ENCODE results near the gene PGLYRP3. TPM values are rescaled to one million over a fixed set of nuclear protein-coding genes. Genes with fewer than 3 reads are reported as not detected.

Gene PGLYRP3
- total and polyA plus RNA-seq, 9 of the 15 experiments (the other 6 are each of a cell fraction or from before 2014, with no cell fraction given) = not detected

DNA sequence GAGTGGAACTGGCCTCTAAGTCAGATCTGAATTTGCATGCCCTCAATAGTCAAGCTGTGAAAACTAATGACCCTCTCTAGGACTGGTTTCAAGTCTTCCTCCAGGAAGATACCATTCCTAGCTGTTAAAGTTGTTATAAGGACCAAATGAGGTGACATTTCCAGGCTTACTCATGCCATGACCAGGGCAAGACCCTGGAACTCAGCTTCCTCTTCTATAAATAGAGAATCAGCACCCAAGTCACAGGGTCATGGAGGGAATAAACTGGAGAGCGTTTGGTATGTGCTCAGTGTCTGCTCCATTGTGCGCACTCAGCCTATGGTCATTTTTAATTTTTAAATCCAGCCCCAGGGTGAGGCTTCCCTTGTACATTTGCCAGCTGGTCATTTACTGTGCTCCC lies 47.4 kb upstream of the PGLYRP3 start:
- no TSS peak for BruUV-seq (replicated peaks)
- H3K4me3 ChIP-seq = no peak overlapping the region
- 45% methylated on average over 2 of the region's 2 CpGs for WGBS (ENCODE audit: insufficient coverage, low coverage, missing lambda C conversion rate)
- CTCF ChIA-PET (ENCODE audit: low intra/inter-chr PET ratio) = no interaction called here
- H2AFZ ChIP-seq (ENCODE audit: low read depth, low read length) = no peak overlapping the region
- H3K4me1 ChIP-seq (replicated peaks in 1 of 2; ENCODE audit: control insufficient read depth in 2 of 2, insufficient read depth in 2 of 2, low read length in 2 of 2) = peaks cover 0 to 5% of the 10 kb centered on the region in 2 experiments; a peak in 1 of 5 replicates
- H3K36me3 ChIP-seq (ENCODE audit: control insufficient read depth, insufficient read depth, low read length) = no peaks in the 10 kb centered on the region
- POLR2A ChIA-PET = no interaction called here
- no peaks in the 10 kb centered on the region for H3K79me2 ChIP-seq (ENCODE audit: control insufficient read depth, insufficient read depth, low read length)
- no peaks in the 10 kb centered on the region; the same call in 1 of the 2 replicates for H4K20me1 ChIP-seq (replicated peaks; ENCODE audit: control insufficient read depth, insufficient read depth, low read length)
- intact Hi-C loops (cut with micrococcal nuclease) = no loop called here
- in situ Hi-C loops (cut with MboI) = no loop called here
- H3K4me2 ChIP-seq (ENCODE audit: insufficient read depth, low read length) = no peak overlapping the region
- no peak for FAIRE-seq
- no peak overlapping the region for H3K27ac ChIP-seq (ENCODE audit: extremely low read depth, low read depth, low read length)
- H3K9ac ChIP-seq (ENCODE audit: insufficient read depth in 1 of 2, low read depth in 2 of 2, low read length in 2 of 2) = no peak overlapping the region
- no peaks in the 10 kb centered on the region for H3K9me3 ChIP-seq (replicated peaks; ENCODE audit: control insufficient read depth, insufficient read depth, low read depth, low read length)
- DNase-seq (ENCODE audit: extremely low read depth in 1 of 4, low spot score in 3 of 4) = no peak
- ATAC-seq = no peak
- H3K27me3 ChIP-seq (ENCODE audit: control insufficient read depth in 2 of 2, insufficient read depth in 2 of 2, low read length in 2 of 2) = peaks cover 4 to 53% of the 10 kb centered on the region in 2 experiments; a peak in 4 of 5 replicates
- H3K9me1 ChIP-seq (ENCODE audit: control insufficient read depth, insufficient read depth, low read length) = no peaks in the 10 kb centered on the region
- no peak for TF ChIP-seq MCM2 (IDR thresholded peaks at IDR 0.05; ENCODE audit: low read depth)
- TF ChIP-seq FOXK1 (CRISPR knock-in tag; IDR thresholded peaks at IDR 0.05; ENCODE audit: borderline replicate concordance) = no peak
- no peak for TF ChIP-seq ZBED1 (IDR thresholded peaks at IDR 0.05)
- TF ChIP-seq CEBPB (tag; IDR thresholded peaks at IDR 0.05) = no peak
- no peak for TF ChIP-seq YY1 (IDR thresholded peaks at IDR 0.05; ENCODE audit: borderline replicate concordance in 1 of 3, control insufficient read depth in 1 of 3, extremely low read depth in 1 of 3, insufficient read depth in 3 of 3, insufficient read length in 1 of 3, insufficient replicate concordance in 2 of 3, low read depth in 1 of 3, low read length in 2 of 3)
- TF ChIP-seq CHD1 (IDR thresholded peaks at IDR 0.05; ENCODE audit: low read length) = no peak
- TF ChIP-seq RFX1 (IDR thresholded peaks at IDR 0.05) = no peak
- no peak for TF ChIP-seq NFXL1 (CRISPR knock-in tag; IDR thresholded peaks at IDR 0.05)
- no peak for TF ChIP-seq BRD9 (IDR thresholded peaks at IDR 0.05; ENCODE audit: low read depth, partially characterized antibody)
- TF ChIP-seq WHSC1 (IDR thresholded peaks at IDR 0.05; ENCODE audit: low read length) = no peak
- TF ChIP-seq BDP1 (IDR thresholded peaks at IDR 0.05; ENCODE audit: insufficient read depth, insufficient read length) = no peak
- no peak for TF ChIP-seq MAFF (IDR thresholded peaks at IDR 0.05; ENCODE audit: low read length)
- TF ChIP-seq, protein P1, sequence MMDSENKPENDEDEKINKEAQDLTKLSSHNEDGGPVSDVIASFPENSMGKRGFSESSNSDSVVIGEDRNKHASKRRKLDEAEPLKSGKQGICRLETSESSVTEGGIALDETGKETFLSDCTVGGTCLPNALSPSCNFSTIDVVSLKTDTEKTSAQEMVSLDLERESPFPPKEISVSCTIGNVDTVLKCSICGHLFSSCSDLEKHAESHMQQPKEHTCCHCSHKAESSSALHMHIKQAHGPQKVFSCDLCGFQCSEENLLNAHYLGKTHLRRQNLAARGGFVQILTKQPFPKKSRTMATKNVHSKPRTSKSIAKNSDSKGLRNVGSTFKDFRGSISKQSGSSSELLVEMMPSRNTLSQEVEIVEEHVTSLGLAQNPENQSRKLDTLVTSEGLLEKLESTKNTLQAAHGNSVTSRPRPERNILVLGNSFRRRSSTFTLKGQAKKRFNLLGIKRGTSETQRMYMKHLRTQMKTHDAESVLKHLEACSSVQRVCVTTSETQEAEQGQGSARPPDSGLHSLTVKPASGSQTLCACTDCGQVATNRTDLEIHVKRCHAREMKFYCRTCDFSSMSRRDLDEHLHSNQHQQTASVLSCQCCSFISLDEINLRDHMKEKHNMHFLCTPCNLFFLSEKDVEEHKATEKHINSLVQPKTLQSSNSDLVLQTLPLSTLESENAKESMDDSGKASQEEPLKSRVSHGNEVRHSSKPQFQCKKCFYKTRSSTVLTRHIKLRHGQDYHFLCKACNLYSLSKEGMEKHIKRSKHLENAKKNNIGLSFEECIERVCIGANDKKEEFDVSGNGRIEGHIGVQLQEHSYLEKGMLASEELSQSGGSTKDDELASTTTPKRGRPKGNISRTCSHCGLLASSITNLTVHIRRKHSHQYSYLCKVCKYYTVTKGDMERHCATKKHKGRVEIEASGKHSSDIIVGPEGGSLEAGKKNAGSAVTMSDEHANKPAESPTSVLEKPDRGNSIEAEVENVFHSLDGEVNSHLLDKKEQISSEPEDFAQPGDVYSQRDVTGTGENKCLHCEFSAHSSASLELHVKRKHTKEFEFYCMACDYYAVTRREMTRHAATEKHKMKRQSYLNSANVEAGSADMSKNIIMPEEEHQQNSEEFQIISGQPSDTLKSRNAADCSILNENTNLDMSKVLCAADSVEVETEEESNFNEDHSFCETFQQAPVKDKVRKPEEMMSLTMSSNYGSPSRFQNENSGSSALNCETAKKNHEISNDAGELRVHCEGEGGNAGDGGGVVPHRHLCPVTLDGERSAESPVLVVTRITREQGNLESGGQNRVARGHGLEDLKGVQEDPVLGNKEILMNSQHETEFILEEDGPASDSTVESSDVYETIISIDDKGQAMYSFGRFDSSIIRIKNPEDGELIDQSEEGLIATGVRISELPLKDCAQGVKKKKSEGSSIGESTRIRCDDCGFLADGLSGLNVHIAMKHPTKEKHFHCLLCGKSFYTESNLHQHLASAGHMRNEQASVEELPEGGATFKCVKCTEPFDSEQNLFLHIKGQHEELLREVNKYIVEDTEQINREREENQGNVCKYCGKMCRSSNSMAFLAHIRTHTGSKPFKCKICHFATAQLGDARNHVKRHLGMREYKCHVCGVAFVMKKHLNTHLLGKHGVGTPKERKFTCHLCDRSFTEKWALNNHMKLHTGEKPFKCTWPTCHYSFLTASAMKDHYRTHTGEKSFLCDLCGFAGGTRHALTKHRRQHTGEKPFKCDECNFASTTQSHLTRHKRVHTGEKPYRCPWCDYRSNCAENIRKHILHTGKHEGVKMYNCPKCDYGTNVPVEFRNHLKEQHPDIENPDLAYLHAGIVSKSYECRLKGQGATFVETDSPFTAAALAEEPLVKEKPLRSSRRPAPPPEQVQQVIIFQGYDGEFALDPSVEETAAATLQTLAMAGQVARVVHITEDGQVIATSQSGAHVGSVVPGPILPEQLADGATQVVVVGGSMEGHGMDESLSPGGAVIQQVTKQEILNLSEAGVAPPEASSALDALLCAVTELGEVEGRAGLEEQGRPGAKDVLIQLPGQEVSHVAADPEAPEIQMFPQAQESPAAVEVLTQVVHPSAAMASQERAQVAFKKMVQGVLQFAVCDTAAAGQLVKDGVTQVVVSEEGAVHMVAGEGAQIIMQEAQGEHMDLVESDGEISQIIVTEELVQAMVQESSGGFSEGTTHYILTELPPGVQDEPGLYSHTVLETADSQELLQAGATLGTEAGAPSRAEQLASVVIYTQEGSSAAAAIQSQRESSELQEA (IDR thresholded peaks at IDR 0.05; ENCODE audit: low read depth) = no peak
- no peak for TF ChIP-seq MNT (conservative IDR thresholded peaks at IDR 0.05)

Measured in K562 (cell line).